Right lobe of liver (tissue), 6 donors: ENCODE measurements around the gene HOTAIR. TPM values are rescaled to one million over a fixed set of nuclear protein-coding genes. Genes with fewer than 3 reads are reported as not detected.

Source experiments
- ATAC-seq, 4 donors: fragments of 200-7000 bp; cut with Tn5 transposase; one replicate each; pipeline ENCODE4 v1.9.1; 2020; ENCODE audit warnings: mild to moderate bottlenecking in 4 of 4, moderate library complexity in 4 of 4
- DNase-seq, 3 donors: peaks; one replicate each; pipeline ENCODE4 v3.0.0-alpha.2; 2020
- H3K27ac ChIP-seq, 3 donors: fragments of 200-600 bp; one replicate each; pipeline ENCODE4 v1.8.0; 2022
- H3K27me3 ChIP-seq, 2 donors: fragments of 200-600 bp; one replicate each; pipeline ENCODE4 v1.8.0; 2022
- H3K36me3 ChIP-seq, 4 donors: fragments of 200-600 bp; sonication (generic) in 1 of 4; one replicate each; pipeline versions ENCODE4 v1.5.1 to v1.8.0; 2017 to 2022; ENCODE audit warnings: control low read depth in 1 of 4
- H3K4me1 ChIP-seq, 4 donors: fragments of 200-600 bp; sonication (generic) in 1 of 4; one replicate each; pipeline versions ENCODE4 v1.5.1 to v1.8.0; 2017 to 2022; ENCODE audit warnings: control low read depth in 1 of 4
- H3K4me3 ChIP-seq, 3 donors: fragments of 200-600 bp; one replicate each; pipeline ENCODE4 v1.8.0; 2022
- H3K9me3 ChIP-seq, 4 donors: fragments of 200-600 bp; sonication (generic) in 1 of 4; one replicate each; pipeline versions ENCODE4 v1.5.1 to v1.8.0; 2017 to 2022; ENCODE audit warnings: control low read depth in 1 of 4
- POLR2A ChIP-seq: fragments of 450-650 bp; IDR thresholded peaks from one replicate; pipeline ENCODE4 v1.6.1; 2017; ENCODE audit warnings: antibody characterized with exemption, mild to moderate bottlenecking
- WGBS: methylation state at CpG from one replicate; pipeline ENCODE4 v1.1.6; 2018; ENCODE audit warnings: low coverage, low lambda C conversion rate; ENCODE audit not compliant: insufficient coverage; ENCODE audit errors: missing lambda C conversion rate; 5-methylcytosine and 5-hydroxymethylcytosine counted together
- intact Hi-C, 2 donors: fragments of 100-400 bp; cut with DNase I; formaldehyde crosslinking; loops; one replicate each; pipeline versions ENCODE4 v1.11.2 to v1.14.1; 2022
- total RNA-seq, 6 experiments: library from RNA; depleted of rRNA in 2 of 6; stranded (reverse); fragments of >200 nt in 2 of 6; fragmentation: NEBNext Ultra II Directional in 3 of 6; extraction: Animal tissue kit (Norgen Biotek cat#: 25700) in 3 of 6; gene quantifications; one replicate each; pipeline versions ENCODE4 v1.1.0 to v1.2.4, GENCODE V29; 2016 to 2023
- TF ChIP-seq, protein P1 (sequence below), 4 donors: fragments of 200-600 bp in 3 of 4; fragments of 450-650 bp in 1 of 4; IDR thresholded peaks; one replicate each; pipeline versions ENCODE4 v1.5.1 to v1.8.0; 2016 to 2022; ENCODE audit warnings: antibody characterized with exemption in 4 of 4, mild to moderate bottlenecking in 2 of 4
- donor health status: DM: no; HTN: yes; CAD: no.
- donor health status: DM: no; HTN: no; CAD: no.
- donor health status: DM: no; HTN: no; CAD: no.
- donor health status: DM: no; HTN: yes; CAD: no.
- donor health status: DM: no; HTN: yes; CAD: no.

HOTAIR gene
- total RNA-seq, 6 experiments from 2014 or later: not detected

DNA sequence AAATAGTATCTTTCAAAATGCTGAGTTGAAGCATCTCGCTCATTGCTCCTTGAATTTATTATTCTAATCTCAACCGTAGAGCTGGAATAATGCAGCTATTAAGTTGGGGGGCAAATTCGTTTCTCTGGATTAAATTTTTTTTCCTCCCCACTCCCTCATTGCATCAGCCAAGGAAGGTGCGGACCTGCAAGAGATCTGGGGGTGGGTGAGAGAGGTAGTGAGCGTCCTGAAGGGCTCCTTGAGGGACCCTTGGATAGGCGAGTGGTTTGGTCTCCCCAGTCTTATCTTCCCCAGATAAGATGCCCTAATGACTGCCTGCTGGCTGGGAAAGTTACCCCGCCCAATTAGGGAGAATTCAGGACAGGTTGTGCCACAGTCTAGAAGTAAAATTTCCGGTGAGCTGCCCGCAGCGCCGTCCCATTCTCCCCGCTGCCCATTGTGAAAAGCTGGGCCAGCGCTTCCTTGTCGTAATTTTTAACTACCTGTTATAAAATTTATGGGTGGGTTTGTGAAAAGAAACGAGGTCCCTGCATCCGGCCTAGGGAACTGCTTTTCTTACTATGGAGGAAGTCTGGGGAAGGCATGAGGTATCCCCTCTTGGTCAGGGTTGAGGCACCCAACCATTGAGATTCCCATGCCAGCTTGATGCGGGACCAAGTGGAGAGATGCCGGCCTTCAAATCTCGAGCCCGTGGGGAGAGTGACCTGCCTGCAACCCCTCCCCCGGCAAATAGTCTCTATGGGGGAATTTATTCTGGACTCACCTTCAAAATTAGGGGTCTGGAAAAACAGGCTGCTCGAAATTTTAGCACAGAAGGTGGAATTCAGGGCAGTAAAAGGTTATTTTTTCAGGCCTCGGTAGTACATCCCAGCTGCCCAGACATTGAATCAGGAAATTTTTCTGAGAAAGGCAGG, 40.5 kb upstream of the HOTAIR start:
- H3K4me3 ChIP-seq: no peak overlapping the region
- H3K9me3 ChIP-seq: no peaks in the 10 kb centered on the region
- TF ChIP-seq, protein P1, sequence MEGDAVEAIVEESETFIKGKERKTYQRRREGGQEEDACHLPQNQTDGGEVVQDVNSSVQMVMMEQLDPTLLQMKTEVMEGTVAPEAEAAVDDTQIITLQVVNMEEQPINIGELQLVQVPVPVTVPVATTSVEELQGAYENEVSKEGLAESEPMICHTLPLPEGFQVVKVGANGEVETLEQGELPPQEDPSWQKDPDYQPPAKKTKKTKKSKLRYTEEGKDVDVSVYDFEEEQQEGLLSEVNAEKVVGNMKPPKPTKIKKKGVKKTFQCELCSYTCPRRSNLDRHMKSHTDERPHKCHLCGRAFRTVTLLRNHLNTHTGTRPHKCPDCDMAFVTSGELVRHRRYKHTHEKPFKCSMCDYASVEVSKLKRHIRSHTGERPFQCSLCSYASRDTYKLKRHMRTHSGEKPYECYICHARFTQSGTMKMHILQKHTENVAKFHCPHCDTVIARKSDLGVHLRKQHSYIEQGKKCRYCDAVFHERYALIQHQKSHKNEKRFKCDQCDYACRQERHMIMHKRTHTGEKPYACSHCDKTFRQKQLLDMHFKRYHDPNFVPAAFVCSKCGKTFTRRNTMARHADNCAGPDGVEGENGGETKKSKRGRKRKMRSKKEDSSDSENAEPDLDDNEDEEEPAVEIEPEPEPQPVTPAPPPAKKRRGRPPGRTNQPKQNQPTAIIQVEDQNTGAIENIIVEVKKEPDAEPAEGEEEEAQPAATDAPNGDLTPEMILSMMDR (IDR thresholded peaks at IDR 0.05): no peak
- TF ChIP-seq POLR2A: no peak
- H3K27ac ChIP-seq: no peak overlapping the region
- WGBS: 6% methylated on average over 20 of the region's 23 CpGs
- ATAC-seq (no peak), DNase-seq (no peak)
- peaks cover 0 to 74% of the 10 kb centered on the region in 2 donors for H3K27me3 ChIP-seq
- intact Hi-C loops: no loop called here
- peaks cover 0 to 4% (median 0%) of the 10 kb centered on the region in 4 donors for H3K4me1 ChIP-seq
- no peaks in the 10 kb centered on the region for H3K36me3 ChIP-seq

DNA sequence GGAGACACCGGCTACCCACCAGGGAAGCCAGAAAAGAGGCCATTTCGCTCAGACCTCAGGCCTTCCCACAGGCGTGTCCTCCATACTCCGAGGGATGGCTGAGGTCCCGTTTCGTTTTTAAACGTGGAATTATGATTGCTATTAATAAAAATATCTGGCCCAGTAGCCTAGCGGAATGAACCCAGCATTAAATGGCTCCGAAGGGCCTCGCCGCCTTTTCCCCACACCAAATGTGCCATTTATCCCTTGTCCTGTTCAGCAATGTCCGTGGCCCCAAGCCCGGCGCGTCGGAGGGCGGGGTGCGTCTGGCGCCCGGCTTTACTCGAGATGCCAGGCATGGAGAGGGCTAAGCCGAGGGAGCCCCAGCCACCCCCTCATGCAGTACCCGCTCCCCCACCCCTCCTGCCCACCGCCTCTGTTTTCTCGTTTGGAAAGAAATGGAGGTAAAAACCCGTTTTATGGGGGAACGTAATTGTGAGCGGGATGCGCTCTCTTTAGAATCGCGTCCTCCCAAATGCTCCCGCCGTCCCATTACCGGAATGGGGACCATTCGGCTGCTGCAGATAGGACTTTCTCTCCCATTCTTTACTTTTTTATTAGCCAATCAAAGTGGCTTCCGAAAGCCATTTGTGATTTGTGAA, 39.7 kb upstream of the HOTAIR start:
- ATAC-seq (no peak), DNase-seq (no peak)
- TF ChIP-seq, protein P1 (IDR thresholded peaks at IDR 0.05): no peak
- no peak for TF ChIP-seq POLR2A
- no peaks in the 10 kb centered on the region for H3K9me3 ChIP-seq
- peaks cover 0 to 79% of the 10 kb centered on the region in 2 donors for H3K27me3 ChIP-seq
- intact Hi-C loops: no loop called here
- WGBS: 5% methylated on average over 33 of the region's 36 CpGs
- no peak overlapping the region for H3K4me3 ChIP-seq
- H3K27ac ChIP-seq: no peak overlapping the region
- peaks cover 0 to 4% (median 0%) of the 10 kb centered on the region in 4 donors for H3K4me1 ChIP-seq
- no peaks in the 10 kb centered on the region for H3K36me3 ChIP-seq

DNA sequence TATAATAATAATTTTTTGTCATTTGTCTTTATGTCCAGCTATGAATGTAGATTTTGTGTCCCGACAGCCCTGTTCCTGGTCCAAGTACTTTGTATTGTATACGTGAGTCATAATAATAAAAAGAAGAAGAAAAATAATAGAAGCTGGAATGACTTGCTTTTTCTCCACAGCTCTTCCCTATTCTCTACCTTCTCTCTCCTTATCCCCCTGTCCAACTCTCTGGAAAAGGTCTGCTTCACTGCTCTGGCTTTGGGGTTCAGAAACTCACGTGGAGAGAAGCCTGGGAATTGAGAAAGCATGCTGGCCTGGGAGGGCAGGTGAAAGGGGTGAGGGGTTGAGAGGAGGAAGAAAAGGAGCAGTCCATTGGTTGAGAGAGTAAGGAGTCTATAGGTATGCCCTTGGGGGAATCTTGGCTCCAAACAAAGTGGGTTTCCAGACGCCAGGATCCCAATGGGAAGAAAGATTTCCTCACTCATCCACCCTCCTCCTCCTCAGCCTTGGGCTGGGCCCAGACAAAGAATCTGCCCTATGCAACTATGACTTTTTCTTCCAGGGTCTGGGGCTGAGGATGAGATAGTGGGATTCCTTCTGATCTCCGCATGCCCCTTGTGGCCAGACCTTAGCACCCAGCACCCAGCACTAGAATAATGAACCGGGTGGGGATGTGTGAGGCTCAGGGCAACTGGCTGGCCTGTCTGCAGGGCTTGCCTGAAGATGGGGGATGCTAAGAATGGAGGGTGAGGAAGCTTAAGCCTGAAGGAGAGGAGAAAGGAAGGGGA, 38.1 kb upstream of the HOTAIR start:
- no peaks in the 10 kb centered on the region for H3K9me3 ChIP-seq
- H3K4me1 ChIP-seq: no peaks in the 10 kb centered on the region
- ATAC-seq: no peak
- TF ChIP-seq POLR2A: no peak
- TF ChIP-seq, protein P1 (IDR thresholded peaks at IDR 0.05): no peak
- intact Hi-C loops: no loop called here
- no peak overlapping the region for H3K4me3 ChIP-seq
- no peak overlapping the region for H3K27ac ChIP-seq
- H3K36me3 ChIP-seq: no peaks in the 10 kb centered on the region
- H3K27me3 ChIP-seq: peaks cover 0 to 70% of the 10 kb centered on the region in 2 donors
- 20% methylated on average over 6 of the region's 6 CpGs for WGBS
- no peak for DNase-seq

DNA sequence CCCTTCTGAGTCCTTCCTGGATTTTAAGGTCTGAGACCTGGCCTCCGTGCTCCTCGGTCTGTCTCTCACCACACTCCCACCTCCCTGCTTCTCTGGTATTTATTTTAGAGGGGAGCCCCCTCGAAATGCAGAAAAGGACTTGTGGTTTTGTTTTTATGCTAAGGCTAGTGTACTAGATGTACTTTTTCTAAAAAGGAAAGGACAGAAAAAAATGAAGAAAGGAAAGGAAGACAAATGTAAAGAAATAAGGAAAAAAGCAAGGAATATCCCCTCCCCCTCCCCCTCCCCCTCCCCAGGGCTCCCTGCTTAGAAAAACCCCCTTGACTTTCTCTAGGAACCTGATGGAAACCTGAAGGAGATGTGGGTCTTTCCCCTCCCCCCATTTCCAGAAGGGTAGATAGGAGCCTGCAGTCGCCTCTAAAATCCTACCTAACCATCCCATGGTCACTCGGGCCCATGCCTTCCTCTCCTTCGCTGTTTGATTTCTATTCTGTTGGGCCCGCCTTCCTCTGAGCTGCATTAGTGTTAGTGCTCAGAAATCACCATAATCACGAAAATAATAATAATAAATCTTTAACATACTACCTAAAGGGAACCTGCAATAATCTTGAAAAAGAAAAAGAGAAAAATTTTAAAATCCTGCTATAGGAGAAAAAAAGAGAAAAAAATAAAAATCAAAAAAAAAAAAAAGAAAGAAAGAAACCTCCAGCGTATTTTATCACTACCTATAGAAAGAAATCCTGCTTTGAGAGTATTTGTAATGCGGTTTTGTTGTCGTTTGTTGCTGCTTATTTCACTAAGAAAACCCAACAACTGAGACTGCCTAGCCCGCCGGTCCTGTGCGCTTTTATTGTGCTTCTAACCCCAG, 37.1 kb upstream of the HOTAIR start:
- H3K27me3 ChIP-seq: peaks cover 0 to 70% of the 10 kb centered on the region in 2 donors
- ATAC-seq (no peak), DNase-seq (no peak)
- no peak for TF ChIP-seq POLR2A
- H3K27ac ChIP-seq: no peak overlapping the region
- 14% methylated on average over 14 of the region's 14 CpGs for whole genome bisulfite sequencing
- H3K4me1 ChIP-seq: no peaks in the 10 kb centered on the region
- no peaks in the 10 kb centered on the region for H3K9me3 ChIP-seq
- H3K4me3 ChIP-seq: no peak overlapping the region
- intact Hi-C loops: no loop called here
- no peaks in the 10 kb centered on the region for H3K36me3 ChIP-seq
